Astrocyte of the cerebellum (primary cell): ENCODE measurements around the gene CELF4.

Experiments used
- DNase-seq: peaks from one replicate; pipeline ENCODE4 v3.0.0-alpha.2; 2011; ENCODE audit warnings: low read depth
- H3K4me3 ChIP-seq: 2 replicates; pipeline ENCODE4 v1.5.1; 2011; ENCODE audit warnings: mild to moderate bottlenecking, low read depth, low read length, moderate library complexity
- in situ Hi-C: cut with HindIII; loops from 2 replicates; pipeline ENCODE4 v1.10.0; 2017; ENCODE audit warnings: low sequenced_read_pairs
- TF ChIP-seq, protein P1 (sequence below): IDR thresholded peaks from 2 replicates; pipeline ENCODE4 v1.5.1; 2012; ENCODE audit warnings: low read length, low read depth, moderate library complexity, mild to moderate bottlenecking; ENCODE audit errors: missing control alignments

Gene CELF4

DNA sequence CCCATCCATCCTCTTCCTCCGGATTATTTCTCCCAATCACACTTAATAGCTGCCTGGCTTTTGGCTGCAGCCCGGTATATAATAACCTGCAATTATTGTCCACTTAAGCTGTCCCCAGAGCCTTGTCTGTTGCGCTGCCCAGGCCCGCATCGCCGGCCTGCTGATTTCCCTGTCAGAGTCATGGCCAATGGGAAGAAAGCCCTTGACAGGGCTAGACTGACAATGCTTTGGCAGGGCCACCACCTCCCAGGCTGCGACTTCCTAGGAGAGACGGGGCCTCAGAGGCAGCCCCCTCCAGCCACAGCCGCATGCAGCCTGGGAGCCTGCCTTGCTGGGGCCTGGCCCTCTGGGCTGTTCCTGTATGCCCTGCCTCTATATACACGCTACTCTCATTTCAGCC is 10.0 kb upstream of the CELF4 start:
- in situ Hi-C loops, result no loop called here
- DNase-seq, result no peak
- H3K4me3 ChIP-seq, result no peak overlapping the region
- TF ChIP-seq, protein P1, sequence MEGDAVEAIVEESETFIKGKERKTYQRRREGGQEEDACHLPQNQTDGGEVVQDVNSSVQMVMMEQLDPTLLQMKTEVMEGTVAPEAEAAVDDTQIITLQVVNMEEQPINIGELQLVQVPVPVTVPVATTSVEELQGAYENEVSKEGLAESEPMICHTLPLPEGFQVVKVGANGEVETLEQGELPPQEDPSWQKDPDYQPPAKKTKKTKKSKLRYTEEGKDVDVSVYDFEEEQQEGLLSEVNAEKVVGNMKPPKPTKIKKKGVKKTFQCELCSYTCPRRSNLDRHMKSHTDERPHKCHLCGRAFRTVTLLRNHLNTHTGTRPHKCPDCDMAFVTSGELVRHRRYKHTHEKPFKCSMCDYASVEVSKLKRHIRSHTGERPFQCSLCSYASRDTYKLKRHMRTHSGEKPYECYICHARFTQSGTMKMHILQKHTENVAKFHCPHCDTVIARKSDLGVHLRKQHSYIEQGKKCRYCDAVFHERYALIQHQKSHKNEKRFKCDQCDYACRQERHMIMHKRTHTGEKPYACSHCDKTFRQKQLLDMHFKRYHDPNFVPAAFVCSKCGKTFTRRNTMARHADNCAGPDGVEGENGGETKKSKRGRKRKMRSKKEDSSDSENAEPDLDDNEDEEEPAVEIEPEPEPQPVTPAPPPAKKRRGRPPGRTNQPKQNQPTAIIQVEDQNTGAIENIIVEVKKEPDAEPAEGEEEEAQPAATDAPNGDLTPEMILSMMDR, result no peak

DNA sequence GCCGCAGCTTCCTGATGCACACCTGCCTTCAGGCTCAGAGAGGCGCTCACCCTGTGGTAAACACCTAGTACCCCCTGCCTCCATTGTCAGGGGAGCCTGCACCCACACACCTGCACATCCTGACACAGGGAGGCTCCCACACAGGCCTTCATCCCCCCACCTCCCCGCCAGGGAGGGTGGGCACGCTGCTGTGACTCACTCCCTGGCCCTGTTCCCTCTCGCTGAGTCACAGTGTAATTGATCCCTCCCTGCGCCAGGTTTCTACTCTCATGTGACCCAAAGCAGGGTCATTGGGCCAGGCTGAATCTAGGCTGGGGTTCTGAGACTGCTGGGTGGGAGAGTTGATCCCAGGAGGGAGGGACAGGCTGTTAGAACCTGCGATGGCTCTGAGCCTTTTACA is 8.5 kb upstream of the CELF4 start:
- in situ Hi-C loops, result no loop called here
- H3K4me3 ChIP-seq, result no peak overlapping the region
- DNase-seq, result no peak
- TF ChIP-seq, protein P1, result no peak

DNA sequence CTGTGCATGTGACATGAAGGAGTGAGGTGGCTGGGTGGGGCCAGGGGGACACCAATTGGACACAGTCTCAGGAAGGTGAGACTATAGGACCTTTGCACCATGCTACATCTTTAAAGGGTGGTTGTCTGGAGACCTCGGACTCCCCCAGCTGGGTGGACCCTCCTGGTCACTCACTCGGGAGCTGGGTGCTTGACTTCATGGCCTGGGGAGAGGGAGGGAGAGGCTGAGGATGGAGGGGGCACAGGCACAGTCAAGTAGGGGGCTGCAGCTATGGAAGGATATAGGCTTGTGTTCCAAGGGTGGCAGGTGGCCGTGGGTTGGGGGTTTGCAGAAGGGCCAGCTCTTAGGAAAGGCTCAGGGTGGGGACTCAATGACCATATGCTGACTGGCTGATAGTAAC is 7.1 kb upstream of the CELF4 start:
- in situ Hi-C loops, result no loop called here
- no peak for DNase-seq
- H3K4me3 ChIP-seq, result no peak overlapping the region
- TF ChIP-seq, protein P1, result no peak

DNA sequence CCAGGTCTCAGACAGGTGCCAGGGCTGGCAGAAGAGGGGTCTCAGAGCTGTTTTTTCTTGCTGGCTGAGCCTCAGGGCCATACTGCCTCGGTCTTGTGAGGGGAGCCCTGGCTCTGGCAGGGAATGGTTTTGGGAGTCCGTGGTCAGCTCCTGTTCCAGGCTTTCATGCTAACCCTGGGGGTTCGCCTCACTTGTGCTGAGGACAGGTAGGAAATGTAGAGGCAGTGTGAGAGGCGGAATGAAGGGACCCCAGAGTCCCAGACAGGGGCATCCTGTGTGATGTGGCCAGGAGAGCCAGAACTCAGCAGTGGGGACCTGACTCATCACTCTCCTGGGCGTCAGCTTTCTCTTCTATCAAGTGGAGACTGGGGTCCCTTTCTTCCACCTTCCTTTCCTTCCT is 5.7 kb upstream of the CELF4 start:
- TF ChIP-seq, protein P1, result no peak
- DNase-seq, result no peak
- H3K4me3 ChIP-seq, result no peak overlapping the region
- in situ Hi-C loops, result no loop called here

DNA sequence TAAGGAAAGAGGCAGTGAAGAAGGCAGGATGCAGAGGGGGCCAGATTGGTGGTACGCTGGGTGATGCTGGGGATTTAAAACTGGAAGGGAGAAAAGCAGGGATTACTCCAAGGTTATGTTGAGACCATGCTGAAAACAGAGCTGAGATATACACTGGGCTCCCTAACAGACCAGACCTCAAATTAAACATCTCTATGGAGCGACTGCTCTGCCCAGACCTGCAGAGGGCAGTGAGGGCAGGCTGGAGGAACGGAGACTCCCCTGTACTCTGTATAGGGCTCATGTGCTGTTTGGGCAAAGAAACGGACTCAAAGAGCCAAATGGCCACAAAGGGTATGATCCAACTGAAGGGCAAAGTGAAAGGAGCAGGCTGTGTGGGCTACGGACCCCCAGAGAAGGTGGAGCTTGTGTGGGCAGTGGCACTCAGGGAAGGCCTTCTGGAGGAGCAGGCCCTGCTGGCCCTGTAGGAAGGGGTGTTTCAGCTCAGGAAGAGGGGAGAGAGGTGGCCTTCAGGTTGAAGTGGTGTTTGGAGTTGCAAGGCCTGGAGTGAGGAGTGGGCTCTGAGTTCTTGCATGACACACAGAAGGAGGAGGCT is 4.8 kb upstream of the CELF4 start:
- no peak for DNase-seq
- TF ChIP-seq, protein P1, result no peak
- H3K4me3 ChIP-seq, result no peak overlapping the region
- in situ Hi-C loops, result no loop called here

DNA sequence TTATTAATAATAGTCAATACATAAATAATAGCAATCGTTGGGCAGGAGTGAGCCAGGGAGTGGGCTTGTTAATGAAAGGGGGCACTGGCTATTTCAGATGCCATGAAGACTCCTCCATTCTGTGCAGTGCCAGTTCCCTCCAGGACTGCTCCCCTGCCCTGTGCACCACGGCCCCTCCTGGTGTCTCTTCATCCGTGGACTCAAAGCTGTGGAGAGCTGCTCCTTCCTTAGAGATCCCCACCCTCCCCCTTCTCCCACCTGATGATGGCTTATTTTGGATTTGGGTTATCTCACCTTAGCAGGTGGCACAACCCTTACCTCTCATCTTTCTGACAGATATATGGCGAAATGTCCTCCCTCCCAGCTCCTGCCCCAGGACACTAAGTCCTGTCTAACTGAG is 3.1 kb upstream of the CELF4 start:
- TF ChIP-seq, protein P1, result no peak
- in situ Hi-C loops, result no loop called here
- no peak overlapping the region for H3K4me3 ChIP-seq
- no peak for DNase-seq

DNA sequence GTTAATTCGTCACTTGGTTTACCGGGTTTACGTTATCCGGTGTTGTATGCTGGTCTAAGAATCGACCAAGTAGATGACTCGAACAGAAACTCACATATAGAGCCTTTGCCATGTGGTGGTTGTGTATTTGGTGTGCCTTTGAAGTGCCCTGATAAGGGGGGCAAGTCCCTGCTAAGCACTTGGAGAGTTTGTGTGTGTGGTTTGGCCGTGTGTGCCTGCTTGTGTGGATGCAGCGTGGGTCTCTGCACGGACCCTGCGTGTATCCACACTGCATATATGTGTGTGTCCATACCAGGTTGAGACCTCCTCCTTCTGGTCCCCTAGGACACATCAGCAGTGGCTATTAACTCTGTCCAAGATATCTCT is 2.4 kb upstream of the CELF4 start:
- TF ChIP-seq, protein P1, result no peak
- no peak overlapping the region for H3K4me3 ChIP-seq
- DNase-seq, result no peak
- in situ Hi-C loops, result no loop called here
